Neural progenitor cell (in vitro differentiated cells): Measurements from ENCODE around the gene TBCK.

ENCODE experiments used
- CTCF ChIP-seq: fragments of 200-600 bp; sonication (generic); IDR thresholded peaks from 2 replicates; pipeline ENCODE4 v1.5.1; 2017; ENCODE audit warnings: antibody characterized with exemption, mild to moderate bottlenecking
- EZH2 ChIP-seq: fragments of 200-600 bp; sonication (generic); IDR thresholded peaks from 2 replicates; pipeline ENCODE4 v1.6.1; 2017; ENCODE audit warnings: antibody characterized with exemption, mild to moderate bottlenecking, moderate library complexity
- EZH2phosphoT487 ChIP-seq: fragments of 200-600 bp; sonication (generic); IDR thresholded peaks from 2 replicates; pipeline ENCODE4 v1.6.1; 2017; ENCODE audit warnings: antibody characterized with exemption

GRCh38 chr4:106291678-106292077 is 24.3 kb downstream of the TBCK start:
- TF ChIP-seq EZH2 (no peak), CTCF (no peak), EZH2phosphoT487 (no peak)
